Right lobe of liver (tissue), 6 donors: ENCODE results near the gene B3GALT4. TPM values are rescaled to one million over a fixed set of nuclear protein-coding genes. Genes with fewer than 3 reads are reported as not detected.

ENCODE experiments used
- ATAC-seq, 4 donors: fragments of 200-7000 bp; cut with Tn5 transposase; one replicate each; pipeline ENCODE4 v1.9.1; 2020; ENCODE audit warnings: mild to moderate bottlenecking in 4 of 4, moderate library complexity in 4 of 4
- DNase-seq, 3 donors: peaks; one replicate each; pipeline ENCODE4 v3.0.0-alpha.2; 2020
- H3K27ac ChIP-seq, 3 donors: fragments of 200-600 bp; one replicate each; pipeline ENCODE4 v1.8.0; 2022
- H3K27me3 ChIP-seq, 2 donors: fragments of 200-600 bp; one replicate each; pipeline ENCODE4 v1.8.0; 2022
- H3K36me3 ChIP-seq, 4 donors: fragments of 200-600 bp; sonication (generic) in 1 of 4; one replicate each; pipeline versions ENCODE4 v1.5.1 to v1.8.0; 2017 to 2022; ENCODE audit warnings: control low read depth in 1 of 4
- H3K4me1 ChIP-seq, 4 donors: fragments of 200-600 bp; sonication (generic) in 1 of 4; one replicate each; pipeline versions ENCODE4 v1.5.1 to v1.8.0; 2017 to 2022; ENCODE audit warnings: control low read depth in 1 of 4
- H3K4me3 ChIP-seq, 3 donors: fragments of 200-600 bp; one replicate each; pipeline ENCODE4 v1.8.0; 2022
- H3K9me3 ChIP-seq, 4 donors: fragments of 200-600 bp; sonication (generic) in 1 of 4; one replicate each; pipeline versions ENCODE4 v1.5.1 to v1.8.0; 2017 to 2022; ENCODE audit warnings: control low read depth in 1 of 4
- CTCF ChIP-seq, 4 donors: fragments of 200-600 bp in 3 of 4; fragments of 450-650 bp in 1 of 4; IDR thresholded peaks; one replicate each; pipeline versions ENCODE4 v1.5.1 to v1.8.0; 2016 to 2022; ENCODE audit warnings: antibody characterized with exemption in 4 of 4, mild to moderate bottlenecking in 2 of 4
- POLR2A ChIP-seq: fragments of 450-650 bp; IDR thresholded peaks from one replicate; pipeline ENCODE4 v1.6.1; 2017; ENCODE audit warnings: antibody characterized with exemption, mild to moderate bottlenecking
- WGBS: methylation state at CpG from one replicate; pipeline ENCODE4 v1.1.6; 2018; ENCODE audit warnings: low coverage, low lambda C conversion rate; ENCODE audit not compliant: insufficient coverage; ENCODE audit errors: missing lambda C conversion rate; 5-methylcytosine and 5-hydroxymethylcytosine counted together
- intact Hi-C, 2 donors: fragments of 100-400 bp; cut with DNase I; formaldehyde crosslinking; loops; one replicate each; pipeline versions ENCODE4 v1.11.2 to v1.14.1; 2022
- total RNA-seq, 6 experiments: library from RNA; depleted of rRNA in 2 of 6; stranded (reverse); fragments of >200 nt in 2 of 6; fragmentation: NEBNext Ultra II Directional in 3 of 6; extraction: Animal tissue kit (Norgen Biotek cat#: 25700) in 3 of 6; gene quantifications; one replicate each; pipeline versions ENCODE4 v1.1.0 to v1.2.4, GENCODE V29; 2016 to 2023
- donor health status: DM: no; HTN: yes; CAD: no.
- donor health status: DM: no; HTN: no; CAD: no.
- donor health status: DM: no; HTN: no; CAD: no.
- donor health status: DM: no; HTN: yes; CAD: no.
- donor health status: DM: no; HTN: yes; CAD: no.

B3GALT4 gene
- total RNA-seq, 6 experiments from 2014 or later = 0.79 to 1.7 (median 1.4) TPM

GRCh38 chr6:33277663-33278391, 904 bp downstream of the B3GALT4 start:
- WGBS = 66% methylated on average over 6 of the region's 39 CpGs
- peak overlapping the region; percentile 36 to 72 (median 61) for H3K27ac ChIP-seq
- no peaks in the 10 kb centered on the region for H3K27me3 ChIP-seq
- ATAC-seq (peak in 1 of 4 donors; percentile 12), DNase-seq (peak in 1 of 3 donors; percentile 30)
- peak overlapping the region; percentile 44 to 66 (median 56) for H3K4me3 ChIP-seq
- H3K9me3 ChIP-seq = no peaks in the 10 kb centered on the region
- intact Hi-C loops = no loop called here
- TF ChIP-seq CTCF (IDR thresholded peaks at IDR 0.05) = no peak
- H3K4me1 ChIP-seq = peaks cover 2 to 36% (median 20%) of the 10 kb centered on the region in 4 donors
- peaks cover 0 to 40% (median 6%) of the 10 kb centered on the region in 4 donors for H3K36me3 ChIP-seq

DNA sequence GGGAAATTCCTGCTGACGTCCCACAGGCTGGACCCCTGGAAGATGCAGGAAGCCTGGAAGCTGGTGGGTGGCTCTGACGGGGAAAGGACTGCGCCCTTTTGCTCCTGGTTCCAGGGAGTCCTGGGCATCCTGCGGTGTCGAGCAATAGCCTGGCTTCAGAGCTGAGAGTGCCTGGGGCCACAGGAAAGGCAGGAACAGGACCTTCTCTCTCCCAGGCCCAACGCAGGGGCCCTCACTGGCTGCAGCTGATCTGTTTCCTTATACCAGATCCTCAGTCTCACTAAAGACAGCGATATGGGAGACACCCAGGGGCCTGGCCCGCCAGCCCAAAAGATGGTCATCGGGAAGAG, 1.4 kb downstream of the B3GALT4 start:
- peaks cover 2 to 32% (median 19%) of the 10 kb centered on the region in 4 donors for H3K4me1 ChIP-seq
- no peaks in the 10 kb centered on the region for H3K27me3 ChIP-seq
- H3K9me3 ChIP-seq = no peaks in the 10 kb centered on the region
- DNase-seq = no peak
- intact Hi-C loops = no loop called here
- TF ChIP-seq POLR2A (no peak), CTCF (IDR thresholded peaks at IDR 0.05) (no peak)
- peaks cover 0 to 43% (median 6%) of the 10 kb centered on the region in 4 donors for H3K36me3 ChIP-seq
- no peak overlapping the region for H3K27ac ChIP-seq
- no peak overlapping the region for H3K4me3 ChIP-seq
- WGBS = 51% methylated on average over 4 of the region's 9 CpGs
- ATAC-seq = no peak

GRCh38 chr6:33278810-33279209, 1.9 kb downstream of the B3GALT4 start:
- no peak overlapping the region for H3K4me3 ChIP-seq
- peaks cover 2 to 30% (median 17%) of the 10 kb centered on the region in 4 donors for H3K4me1 ChIP-seq
- TF ChIP-seq POLR2A (no peak), CTCF (IDR thresholded peaks at IDR 0.05) (no peak)
- H3K9me3 ChIP-seq = no peaks in the 10 kb centered on the region
- H3K27me3 ChIP-seq = no peaks in the 10 kb centered on the region
- H3K27ac ChIP-seq = no peak overlapping the region
- H3K36me3 ChIP-seq = peaks cover 0 to 39% (median 6%) of the 10 kb centered on the region in 4 donors
- DNase-seq (no peak), ATAC-seq (no peak)
- intact Hi-C loops = no loop called here
- WGBS = 61% methylated on average over 2 of the region's 3 CpGs

DNA sequence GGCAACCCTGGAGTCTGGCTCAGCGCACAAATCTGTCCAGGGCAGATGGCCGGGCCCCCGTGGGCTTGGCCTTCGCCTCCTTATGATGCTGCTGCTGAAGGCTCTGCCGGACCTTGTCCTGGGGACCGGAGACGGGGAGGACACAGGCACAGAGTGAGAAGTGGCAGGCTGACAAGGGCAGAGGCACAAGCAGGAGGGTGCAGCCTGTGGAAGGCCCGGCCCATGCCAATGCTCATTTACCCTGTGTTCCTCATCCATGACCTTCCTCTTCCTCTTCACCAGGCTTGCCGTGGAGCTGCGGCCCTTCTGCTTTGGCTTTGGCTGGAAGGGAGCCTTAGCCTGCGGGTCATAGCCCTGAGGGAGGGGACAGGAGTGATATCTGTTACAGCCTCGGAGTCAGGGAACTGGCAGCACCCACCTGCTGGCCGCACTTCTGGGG, 2.4 kb downstream of the B3GALT4 start:
- intact Hi-C loops = no loop called here
- H3K36me3 ChIP-seq = peaks cover 0 to 36% (median 7%) of the 10 kb centered on the region in 4 donors
- H3K4me1 ChIP-seq = peaks cover 2 to 25% (median 12%) of the 10 kb centered on the region in 4 donors
- no peak overlapping the region for H3K27ac ChIP-seq
- H3K27me3 ChIP-seq = no peaks in the 10 kb centered on the region
- H3K9me3 ChIP-seq = no peaks in the 10 kb centered on the region
- no peak overlapping the region for H3K4me3 ChIP-seq
- WGBS = 20% methylated on average over 1 of the region's 13 CpGs
- ATAC-seq (peak in 3 of 4 donors; percentile 8 to 17 (median 13)), DNase-seq (no peak)
- TF ChIP-seq POLR2A (no peak), CTCF (IDR thresholded peaks at IDR 0.05) (no peak)
